HepG2 (cell line): Measurements from ENCODE around the gene ARFIP2. TPM values are rescaled to one million over a fixed set of nuclear protein-coding genes. Genes with fewer than 3 reads are reported as not detected.

Experiments used
- DNMT1 ChIP-seq: sonication (generic); formaldehyde crosslinking; IDR thresholded peaks from 2 replicates; pipeline ENCODE4 v1.5.1; 2020; ENCODE audit warnings: mild to moderate bottlenecking, missing genetic modification reagents
- ELF1 ChIP-seq: sonication (generic); formaldehyde crosslinking; IDR thresholded peaks from 2 replicates; pipeline ENCODE4 v1.4.0; 2020; ENCODE audit warnings: missing genetic modification reagents
- FOXC1 ChIP-seq: sonication (generic); formaldehyde crosslinking; IDR thresholded peaks from 2 replicates; pipeline ENCODE4 v1.8.0; 2022; ENCODE audit warnings: mild to moderate bottlenecking, missing genetic modification reagents, borderline replicate concordance
- GMEB1 ChIP-seq: sonication (generic); formaldehyde crosslinking; IDR thresholded peaks from 2 replicates; pipeline ENCODE4 v1.5.1; 2020; ENCODE audit warnings: missing genetic modification reagents, mild to moderate bottlenecking, borderline replicate concordance
- MIER2 ChIP-seq: IDR thresholded peaks from 2 replicates; pipeline ENCODE4 v1.6.1; 2016; ENCODE audit warnings: missing biosample characterization, missing genetic modification reagents
- MYC ChIP-seq: sonication (generic); formaldehyde crosslinking; IDR thresholded peaks from 2 replicates; pipeline ENCODE4 v1.9.0; 2021; ENCODE audit warnings: missing genetic modification reagents, borderline replicate concordance
- NFRKB ChIP-seq: fragments of 450-650 bp; IDR thresholded peaks from 2 replicates; pipeline ENCODE4 v1.6.1; 2017
- NR3C1 ChIP-seq: sonication (generic); formaldehyde crosslinking; IDR thresholded peaks from 2 replicates; pipeline ENCODE4 v1.4.0; 2020; ENCODE audit warnings: missing genetic modification reagents
- PHF21A ChIP-seq: sonication (generic); formaldehyde crosslinking; IDR thresholded peaks from 2 replicates; pipeline ENCODE4 v1.5.0; 2020; ENCODE audit warnings: mild to moderate bottlenecking, missing genetic modification reagents
- PITX1 ChIP-seq: sonication (generic); formaldehyde crosslinking; IDR thresholded peaks from 2 replicates; pipeline ENCODE4 v1.5.1; 2020; ENCODE audit warnings: mild to moderate bottlenecking, missing genetic modification reagents
- POLR2AphosphoS5 ChIP-seq: IDR thresholded peaks from 2 replicates; pipeline ENCODE4 v1.6.1; 2012; ENCODE audit warnings: low read depth, low read length
- SNAI1 ChIP-seq: sonication (generic); formaldehyde crosslinking; IDR thresholded peaks from 2 replicates; pipeline ENCODE4 v1.5.0; 2020; ENCODE audit warnings: mild to moderate bottlenecking, missing genetic modification reagents, borderline replicate concordance
- ZBTB37 ChIP-seq: sonication (generic); formaldehyde crosslinking; IDR thresholded peaks from 2 replicates; pipeline ENCODE4 v1.4.0; 2020; ENCODE audit warnings: mild to moderate bottlenecking, missing genetic modification reagents
- ZFP41 ChIP-seq: sonication (generic); formaldehyde crosslinking; IDR thresholded peaks from 2 replicates; pipeline ENCODE4 v1.4.0; 2020; ENCODE audit warnings: mild to moderate bottlenecking, missing genetic modification reagents, borderline replicate concordance
- ZGPAT ChIP-seq: IDR thresholded peaks from 2 replicates; pipeline ENCODE4 v1.6.1; 2016; ENCODE audit warnings: mild to moderate bottlenecking
- ZNF280D ChIP-seq: sonication (generic); formaldehyde crosslinking; IDR thresholded peaks from 2 replicates; pipeline ENCODE4 v1.5.1; 2020; ENCODE audit warnings: mild to moderate bottlenecking, missing genetic modification reagents
- ZNF30 ChIP-seq: sonication (generic); formaldehyde crosslinking; IDR thresholded peaks from 2 replicates; pipeline ENCODE4 v1.5.0; 2020; ENCODE audit warnings: mild to moderate bottlenecking, missing genetic modification reagents
- ZNF33A ChIP-seq: sonication (generic); formaldehyde crosslinking; IDR thresholded peaks from 2 replicates; pipeline ENCODE4 v1.5.1; 2020; ENCODE audit warnings: missing genetic modification reagents, mild to moderate bottlenecking, moderate library complexity, borderline replicate concordance
- ZNF484 ChIP-seq: sonication (generic); formaldehyde crosslinking; IDR thresholded peaks from 2 replicates; pipeline ENCODE4 v1.5.1; 2020; ENCODE audit warnings: mild to moderate bottlenecking, low read depth, missing genetic modification reagents, borderline replicate concordance
- ZNF780A ChIP-seq: sonication (generic); formaldehyde crosslinking; IDR thresholded peaks from 2 replicates; pipeline ENCODE4 v1.8.0; 2022; ENCODE audit warnings: mild to moderate bottlenecking, missing genetic modification reagents, moderate library complexity
- ZNF83 ChIP-seq: sonication (generic); formaldehyde crosslinking; IDR thresholded peaks from 2 replicates; pipeline ENCODE4 v1.4.0; 2020; ENCODE audit warnings: missing genetic modification reagents, mild to moderate bottlenecking, borderline replicate concordance
- polyA plus RNA-seq, 8 experiments: library from polyadenylated mRNA; depleted of rRNA in 3 of 8; stranded (reverse) in 7 of 8; unstranded in 1 of 8; fragments of >200 nt; fragmentation: Illumina TruSeq in 4 of 8; extraction: Trizol in 4 of 8; gene quantifications; 2 replicates each; pipeline versions ENCODE4 v1.2.1 to v1.2.3, GENCODE V29; 2011 to 2016; ENCODE audit warnings: low read depth in 4 of 8, missing spikeins in 1 of 8, mixed read lengths in 1 of 8; ENCODE audit not compliant: insufficient read depth in 1 of 8
- total RNA-seq, 5 experiments: library from RNA; depleted of rRNA; stranded (reverse); fragments of >200 nt; fragmentation: Illumina TruSeq; extraction: Trizol; gene quantifications; 2 replicates each; pipeline ENCODE4 v1.2.3, GENCODE V29; 2016; ENCODE audit warnings: low read depth in 1 of 5

The ARFIP2 gene
- total and polyA plus RNA-seq, 2 of the 13 experiments (the other 11 are each of a cell fraction or from before 2014, with no cell fraction given), result 56.6 to 60.2 TPM

GRCh38 chr11:6481012-6481923 is at the start of gene ARFIP2, which contains the start of gene TIMM10B (continued):
- TF ChIP-seq MYC (CRISPR knock-in tag) (peak; percentile 80; the same call in 1 of the 2 replicates), ZBTB37 (CRISPR knock-in tag) (no peak), SNAI1 (peak; percentile 78; the same call in 1 of the 2 replicates), MIER2 (CRISPR knock-in tag) (no peak), NFRKB (no peak), ZNF30 (CRISPR knock-in tag) (no peak), ZFP41 (CRISPR knock-in tag) (no peak), GMEB1 (CRISPR knock-in tag) (peak; percentile 93), ZNF780A (CRISPR knock-in tag) (no peak), POLR2AphosphoS5 (peak; percentile 91), PITX1 (peak; percentile 54), PHF21A (CRISPR knock-in tag) (0 out of 2 replicates have a peak, but pooled peaks have one; percentile 32), FOXC1 (CRISPR knock-in tag) (no peak; the same call in 1 of the 2 replicates), ZGPAT (CRISPR knock-in tag) (peak; percentile 89), ZNF33A (CRISPR knock-in tag) (no peak), NR3C1 (CRISPR knock-in tag) (no peak), ZNF280D (CRISPR knock-in tag) (0 out of 2 replicates have a peak, but pooled peaks have one; percentile 54), ZNF484 (no peak), ELF1 (CRISPR knock-in tag) (peak; percentile 95), DNMT1 (CRISPR knock-in tag) (0 out of 2 replicates have a peak, but pooled peaks have one; percentile 33), ZNF83 (CRISPR knock-in tag) (peak; percentile 30; the same call in 1 of the 2 replicates)
